HepG2 (cell line): ENCODE results near the gene ZNF511.

ENCODE experiments used
- ELF1 ChIP-seq: sonication (generic); formaldehyde crosslinking; IDR thresholded peaks from 2 replicates; pipeline ENCODE4 v1.4.0; 2020; ENCODE audit warnings: missing genetic modification reagents
- EP300 ChIP-seq, 3 experiments: sonication (generic) in 1 of 3; formaldehyde crosslinking in 1 of 3; IDR thresholded peaks; 2 replicates each; pipeline versions ENCODE4 v1.5.1 to v1.6.1; 2011 to 2020; ENCODE audit warnings: low read depth in 2 of 3, low read length in 2 of 3, borderline replicate concordance in 1 of 3, improper control_type of control experiment in 1 of 3, mild to moderate bottlenecking in 1 of 3, missing genetic modification reagents in 1 of 3, moderate library complexity in 1 of 3
- GABPA ChIP-seq, 2 experiments: IDR thresholded peaks; 2 replicates each; pipeline ENCODE4 v1.6.1; 2011 to 2016; ENCODE audit warnings: low read depth in 2 of 2, low read length in 1 of 2, missing biosample characterization in 1 of 2, missing genetic modification characterization in 1 of 2
- POLR2A ChIP-seq, 2 experiments: IDR thresholded peaks; 2 replicates each; pipeline ENCODE4 v1.6.1; 2011; ENCODE audit warnings: low read depth in 2 of 2, low read length in 2 of 2, mild to moderate bottlenecking in 1 of 2, moderate library complexity in 1 of 2; ENCODE audit not compliant: insufficient read depth in 1 of 2
- SMC3 ChIP-seq: IDR thresholded peaks from 2 replicates; pipeline ENCODE4 v1.6.1; 2011; ENCODE audit warnings: low read length, improper control_type of control experiment
- THYN1 ChIP-seq: sonication (generic); formaldehyde crosslinking; IDR thresholded peaks from 2 replicates; pipeline ENCODE4 v1.8.1; 2023; ENCODE audit warnings: low read depth, mild to moderate bottlenecking, moderate library complexity, missing genetic modification reagents, borderline replicate concordance
- YY1 ChIP-seq: IDR thresholded peaks from 2 replicates; pipeline ENCODE4 v1.6.1; 2011; ENCODE audit warnings: low read length, low read depth, moderate library complexity, mild to moderate bottlenecking; ENCODE audit not compliant: insufficient read depth, insufficient replicate concordance
- ZFP91 ChIP-seq: sonication (generic); formaldehyde crosslinking; IDR thresholded peaks from 2 replicates; pipeline ENCODE4 v1.9.0; 2022; ENCODE audit warnings: missing genetic modification reagents, mild to moderate bottlenecking, borderline replicate concordance
- ZNF124 ChIP-seq: sonication (generic); formaldehyde crosslinking; IDR thresholded peaks from 2 replicates; pipeline ENCODE4 v1.4.0; 2020; ENCODE audit warnings: missing genetic modification reagents
- ZNF580 ChIP-seq: IDR thresholded peaks from 2 replicates; pipeline ENCODE4 v1.6.1; 2016; ENCODE audit warnings: low read depth, borderline replicate concordance
- TF ChIP-seq, protein P1 (sequence below): sonication (generic); formaldehyde crosslinking; IDR thresholded peaks from 2 replicates; pipeline ENCODE4 v1.8.1; 2023; ENCODE audit warnings: missing genetic modification reagents, inconsistent platforms, borderline replicate concordance
- TF ChIP-seq, protein P2 (sequence below): fragments of 450-650 bp; IDR thresholded peaks from 2 replicates; pipeline ENCODE4 v1.6.1; 2017; ENCODE audit warnings: mild to moderate bottlenecking
- TF ChIP-seq, protein P3 (sequence below): sonication (generic); formaldehyde crosslinking; IDR thresholded peaks from 2 replicates; pipeline ENCODE4 v1.5.0; 2020; ENCODE audit warnings: mild to moderate bottlenecking, missing genetic modification reagents, moderate library complexity

DNA sequence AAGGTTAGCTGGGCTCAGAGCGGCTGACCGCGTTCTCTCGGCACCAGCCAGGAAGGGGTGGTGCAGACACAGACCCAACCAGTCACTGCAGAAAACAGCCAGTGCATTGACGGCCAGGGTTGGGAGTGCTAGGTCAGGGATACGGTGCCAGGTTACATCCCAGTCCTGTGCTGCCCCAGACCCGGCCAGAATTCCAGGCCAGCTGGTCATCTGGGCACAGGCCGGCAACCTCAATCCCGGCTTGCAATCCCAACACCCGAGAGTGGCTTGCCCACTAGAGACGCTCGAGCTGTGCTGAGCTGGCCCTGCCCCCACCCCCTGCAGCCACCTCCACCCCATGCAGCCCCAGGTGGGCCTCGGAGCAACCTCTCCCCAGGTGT is 42.2 kb downstream of the ZNF511 start:
- TF ChIP-seq ZNF124 (CRISPR knock-in tag) (no peak), POLR2A (IDR thresholded peaks at IDR 0.05; ENCODE audit: insufficient read depth in 1 of 2, low read depth in 2 of 2, low read length in 2 of 2) (0 out of 4 replicates have a peak, but pooled peaks of 1 of the 2 experiments have one; percentile 32), SMC3 (no peak), EP300 (IDR thresholded peaks at IDR 0.05; ENCODE audit: low read depth in 2 of 2, low read length in 2 of 2) (no peak), EP300 (CRISPR knock-in tag; IDR thresholded peaks at IDR 0.05; ENCODE audit: borderline replicate concordance) (no peak), ZFP91 (CRISPR knock-in tag) (no peak), GABPA (IDR thresholded peaks at IDR 0.05; ENCODE audit: low read depth, low read length) (no peak), GABPA (CRISPR knock-in tag; IDR thresholded peaks at IDR 0.05; ENCODE audit: low read depth) (no peak), THYN1 (CRISPR knock-in tag) (no peak), YY1 (no peak), ELF1 (CRISPR knock-in tag) (no peak), ZNF580 (no peak)
- TF ChIP-seq, protein P1, sequence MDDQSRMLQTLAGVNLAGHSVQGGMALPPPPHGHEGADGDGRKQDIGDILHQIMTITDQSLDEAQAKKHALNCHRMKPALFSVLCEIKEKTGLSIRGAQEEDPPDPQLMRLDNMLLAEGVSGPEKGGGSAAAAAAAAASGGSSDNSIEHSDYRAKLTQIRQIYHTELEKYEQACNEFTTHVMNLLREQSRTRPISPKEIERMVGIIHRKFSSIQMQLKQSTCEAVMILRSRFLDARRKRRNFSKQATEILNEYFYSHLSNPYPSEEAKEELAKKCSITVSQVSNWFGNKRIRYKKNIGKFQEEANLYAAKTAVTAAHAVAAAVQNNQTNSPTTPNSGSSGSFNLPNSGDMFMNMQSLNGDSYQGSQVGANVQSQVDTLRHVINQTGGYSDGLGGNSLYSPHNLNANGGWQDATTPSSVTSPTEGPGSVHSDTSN = no peak
- TF ChIP-seq, protein P2, sequence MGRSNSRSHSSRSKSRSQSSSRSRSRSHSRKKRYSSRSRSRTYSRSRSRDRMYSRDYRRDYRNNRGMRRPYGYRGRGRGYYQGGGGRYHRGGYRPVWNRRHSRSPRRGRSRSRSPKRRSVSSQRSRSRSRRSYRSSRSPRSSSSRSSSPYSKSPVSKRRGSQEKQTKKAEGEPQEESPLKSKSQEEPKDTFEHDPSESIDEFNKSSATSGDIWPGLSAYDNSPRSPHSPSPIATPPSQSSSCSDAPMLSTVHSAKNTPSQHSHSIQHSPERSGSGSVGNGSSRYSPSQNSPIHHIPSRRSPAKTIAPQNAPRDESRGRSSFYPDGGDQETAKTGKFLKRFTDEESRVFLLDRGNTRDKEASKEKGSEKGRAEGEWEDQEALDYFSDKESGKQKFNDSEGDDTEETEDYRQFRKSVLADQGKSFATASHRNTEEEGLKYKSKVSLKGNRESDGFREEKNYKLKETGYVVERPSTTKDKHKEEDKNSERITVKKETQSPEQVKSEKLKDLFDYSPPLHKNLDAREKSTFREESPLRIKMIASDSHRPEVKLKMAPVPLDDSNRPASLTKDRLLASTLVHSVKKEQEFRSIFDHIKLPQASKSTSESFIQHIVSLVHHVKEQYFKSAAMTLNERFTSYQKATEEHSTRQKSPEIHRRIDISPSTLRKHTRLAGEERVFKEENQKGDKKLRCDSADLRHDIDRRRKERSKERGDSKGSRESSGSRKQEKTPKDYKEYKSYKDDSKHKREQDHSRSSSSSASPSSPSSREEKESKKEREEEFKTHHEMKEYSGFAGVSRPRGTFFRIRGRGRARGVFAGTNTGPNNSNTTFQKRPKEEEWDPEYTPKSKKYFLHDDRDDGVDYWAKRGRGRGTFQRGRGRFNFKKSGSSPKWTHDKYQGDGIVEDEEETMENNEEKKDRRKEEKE = no peak
- TF ChIP-seq, protein P3, sequence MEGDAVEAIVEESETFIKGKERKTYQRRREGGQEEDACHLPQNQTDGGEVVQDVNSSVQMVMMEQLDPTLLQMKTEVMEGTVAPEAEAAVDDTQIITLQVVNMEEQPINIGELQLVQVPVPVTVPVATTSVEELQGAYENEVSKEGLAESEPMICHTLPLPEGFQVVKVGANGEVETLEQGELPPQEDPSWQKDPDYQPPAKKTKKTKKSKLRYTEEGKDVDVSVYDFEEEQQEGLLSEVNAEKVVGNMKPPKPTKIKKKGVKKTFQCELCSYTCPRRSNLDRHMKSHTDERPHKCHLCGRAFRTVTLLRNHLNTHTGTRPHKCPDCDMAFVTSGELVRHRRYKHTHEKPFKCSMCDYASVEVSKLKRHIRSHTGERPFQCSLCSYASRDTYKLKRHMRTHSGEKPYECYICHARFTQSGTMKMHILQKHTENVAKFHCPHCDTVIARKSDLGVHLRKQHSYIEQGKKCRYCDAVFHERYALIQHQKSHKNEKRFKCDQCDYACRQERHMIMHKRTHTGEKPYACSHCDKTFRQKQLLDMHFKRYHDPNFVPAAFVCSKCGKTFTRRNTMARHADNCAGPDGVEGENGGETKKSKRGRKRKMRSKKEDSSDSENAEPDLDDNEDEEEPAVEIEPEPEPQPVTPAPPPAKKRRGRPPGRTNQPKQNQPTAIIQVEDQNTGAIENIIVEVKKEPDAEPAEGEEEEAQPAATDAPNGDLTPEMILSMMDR = no peak
